HepG2 (cell line): Measurements from ENCODE around the gene P4HTM. TPM values are rescaled to one million over a fixed set of nuclear protein-coding genes. Genes with fewer than 3 reads are reported as not detected.
A peak's percentile ranks its signal among the peaks of the same experiment; 100 is the strongest.

Source experiments
- ATAC-seq: fragments of 200-7000 bp; cut with Tn5 transposase; 3 replicates; pipeline ENCODE4 v1.9.1; 2020; ENCODE audit warnings: mild to moderate bottlenecking, moderate library complexity
- BruUV-seq: library from RNA; stranded (reverse); fragments of 400-500 nt; replicated peaks from 2 replicates; lab custom pipeline; 2021; lab: Mats Ljungman, UMichigan
- CTCF ChIA-PET: fragments of 300-600 bp; formaldehyde crosslinking; extraction: SDS; loops from one replicate; lab custom pipeline; 2021; ENCODE audit warnings: low total read pairs, inconsistent platforms, low intra/inter-chr PET ratio; lab: Yijun Ruan, JAX
- POLR2A ChIA-PET: fragments of 350-600 bp; sonication (Branson Sonifier 250); formaldehyde crosslinking; loops from one replicate; lab custom pipeline; 2020; ENCODE audit warnings: antibody characterized with exemption, inconsistent platforms; lab: Yijun Ruan, JAX
- DNase-seq: peaks from one replicate; pipeline ENCODE4 v3.0.0-alpha.2; 2015; ENCODE audit warnings: low spot score
- FAIRE-seq: peaks from 3 replicates; lab custom pipeline; 2011; peaks lifted over from hg19 to GRCh38; lab: Jason Lieb, UNC
- H2AFZ ChIP-seq: one replicate; pipeline ENCODE4 v1.6.1; 2011; ENCODE audit warnings: low read length, inconsistent platforms
- H3K27ac ChIP-seq: fragments of 300-600 bp; 3 replicates; pipeline ENCODE4 v1.8.0; 2011; ENCODE audit warnings: mixed run types, mild to moderate bottlenecking, mixed read lengths, low read length, inconsistent platforms; ENCODE audit not compliant: insufficient read depth; ENCODE audit errors: extremely low read length
- H3K27me3 ChIP-seq, 2 experiments: fragments of 200-600 bp in 1 of 2; 2 replicates in 1 of 2; 3 replicates in 1 of 2; pipeline versions ENCODE4 v1.6.0 to v1.8.0; 2011; ENCODE audit warnings: low read length in 2 of 2, mild to moderate bottlenecking in 2 of 2, moderate library complexity in 2 of 2, inconsistent platforms in 1 of 2; ENCODE audit not compliant: insufficient read depth in 2 of 2, control insufficient read depth in 1 of 2
- H3K36me3 ChIP-seq, 2 experiments: fragments of 200-600 bp in 1 of 2; replicated peaks in 1 of 2; 2 replicates in 1 of 2; 3 replicates in 1 of 2; pipeline versions ENCODE4 v1.5.1 to v1.8.0; 2011; ENCODE audit warnings: low read length in 2 of 2, inconsistent platforms in 1 of 2; ENCODE audit not compliant: insufficient read depth in 2 of 2, control insufficient read depth in 1 of 2
- H3K4me1 ChIP-seq: 2 replicates; pipeline ENCODE4 v1.5.1; 2012; ENCODE audit warnings: low read length, inconsistent platforms; ENCODE audit not compliant: insufficient read depth
- H3K4me2 ChIP-seq: 2 replicates; pipeline ENCODE4 v1.6.0; 2011; ENCODE audit warnings: low read depth, low read length, inconsistent platforms
- H3K4me3 ChIP-seq, 3 experiments: fragments of 200-600 bp in 1 of 3; sonication (generic), shearing (Covaris generic) in 1 of 3; replicated peaks in 1 of 3; 2 replicates each; pipeline ENCODE4 v1.5.1; 2011 to 2016; ENCODE audit warnings: low read length in 3 of 3, inconsistent platforms in 2 of 3, low read depth in 2 of 3, mild to moderate bottlenecking in 2 of 3, control low read depth in 1 of 3, mixed read lengths in 1 of 3; ENCODE audit not compliant: insufficient read depth in 1 of 3
- H3K79me2 ChIP-seq: one replicate; pipeline ENCODE4 v1.6.1; 2011; ENCODE audit warnings: low read length, inconsistent platforms; ENCODE audit not compliant: insufficient read depth
- H3K9ac ChIP-seq: 2 replicates; pipeline ENCODE4 v1.6.0; 2011; ENCODE audit warnings: mild to moderate bottlenecking, low read depth, low read length, inconsistent platforms; ENCODE audit not compliant: insufficient read depth
- H3K9me3 ChIP-seq: 2 replicates; pipeline ENCODE4 v1.5.1; 2012; ENCODE audit warnings: mild to moderate bottlenecking, low read length
- H4K20me1 ChIP-seq: 2 replicates; pipeline ENCODE4 v1.6.0; 2011; ENCODE audit warnings: inconsistent platforms, mild to moderate bottlenecking, low read length, moderate library complexity; ENCODE audit not compliant: insufficient read depth
- ATF2 ChIP-seq: sonication (generic); formaldehyde crosslinking; IDR thresholded peaks from 2 replicates; pipeline ENCODE4 v1.4.0; 2020; ENCODE audit warnings: missing genetic modification reagents
- BORCS8-MEF2B ChIP-seq: sonication (generic); formaldehyde crosslinking; IDR thresholded peaks from 2 replicates; pipeline ENCODE4 v1.8.0; 2022; ENCODE audit warnings: mild to moderate bottlenecking, missing genetic modification reagents
- BRD4 ChIP-seq: sonication (generic); formaldehyde crosslinking; IDR thresholded peaks from 2 replicates; pipeline ENCODE4 v1.4.0; 2020; ENCODE audit warnings: missing genetic modification reagents
- CCDC6 ChIP-seq: sonication (generic); formaldehyde crosslinking; IDR thresholded peaks from 2 replicates; pipeline ENCODE4 v1.8.1; 2022; ENCODE audit warnings: mild to moderate bottlenecking, missing genetic modification reagents, moderate library complexity
- CREM ChIP-seq, 2 experiments: sonication (generic) in 1 of 2; formaldehyde crosslinking in 1 of 2; IDR thresholded peaks; 2 replicates each; pipeline versions ENCODE4 v1.4.0 to v1.6.1; 2016 to 2020; ENCODE audit warnings: antibody characterized with exemption in 1 of 2, mild to moderate bottlenecking in 1 of 2, missing genetic modification reagents in 1 of 2
- KLF11 ChIP-seq: IDR thresholded peaks from 2 replicates; pipeline ENCODE4 v1.6.1; 2016; ENCODE audit warnings: missing compliant biosample characterization
- KLF12 ChIP-seq: sonication (generic); formaldehyde crosslinking; IDR thresholded peaks from 2 replicates; pipeline ENCODE4 v1.4.0; 2020; ENCODE audit warnings: missing genetic modification reagents, borderline replicate concordance
- MED1 ChIP-seq: sonication (generic); formaldehyde crosslinking; IDR thresholded peaks from 2 replicates; pipeline ENCODE4 v1.4.0; 2020; ENCODE audit warnings: missing genetic modification reagents
- NAIF1 ChIP-seq: sonication (generic); formaldehyde crosslinking; IDR thresholded peaks from 2 replicates; pipeline ENCODE4 v1.5.0; 2020; ENCODE audit warnings: mild to moderate bottlenecking, missing genetic modification reagents, borderline replicate concordance
- SOX5 ChIP-seq: IDR thresholded peaks from 2 replicates; pipeline ENCODE4 v1.6.1; 2016; ENCODE audit warnings: borderline replicate concordance
- ZFP90 ChIP-seq: sonication (generic); formaldehyde crosslinking; IDR thresholded peaks from 2 replicates; pipeline ENCODE4 v1.8.0; 2022; ENCODE audit warnings: missing genetic modification reagents, mild to moderate bottlenecking, inconsistent platforms, borderline replicate concordance
- ZNF460 ChIP-seq: sonication (generic); formaldehyde crosslinking; IDR thresholded peaks from 2 replicates; pipeline ENCODE4 v1.5.1; 2020; ENCODE audit warnings: missing genetic modification reagents, mild to moderate bottlenecking, borderline replicate concordance
- ZNF879 ChIP-seq: sonication (generic); formaldehyde crosslinking; IDR thresholded peaks from 2 replicates; pipeline ENCODE4 v1.8.1; 2023; ENCODE audit warnings: missing genetic modification reagents
- WGBS: methylation state at CpG from one replicate; pipeline ENCODE4 v1.1.6; 2017; ENCODE audit warnings: low lambda C conversion rate; 5-methylcytosine and 5-hydroxymethylcytosine counted together
- in situ Hi-C: cut with HindIII; loops from 2 replicates; pipeline ENCODE4 v1.10.0; 2017; ENCODE audit warnings: low pct_unique_long_range_greater_than_20kb; ENCODE audit not compliant: extremely low pct_ligation_motif_present
- intact Hi-C: fragments of 100-400 bp; cut with micrococcal nuclease; formaldehyde crosslinking; loops from one replicate; pipeline ENCODE4 v1.10.0; 2022; ENCODE audit not compliant: unreplicated experiment
- polyA plus RNA-seq, 8 experiments: library from polyadenylated mRNA; depleted of rRNA in 3 of 8; stranded (reverse) in 7 of 8; unstranded in 1 of 8; fragments of >200 nt; fragmentation: Illumina TruSeq in 4 of 8; extraction: Trizol in 4 of 8; gene quantifications; 2 replicates each; pipeline versions ENCODE4 v1.2.1 to v1.2.3, GENCODE V29; 2011 to 2016; ENCODE audit warnings: low read depth in 4 of 8, missing spikeins in 1 of 8, mixed read lengths in 1 of 8; ENCODE audit not compliant: insufficient read depth in 1 of 8
- total RNA-seq, 5 experiments: library from RNA; depleted of rRNA; stranded (reverse); fragments of >200 nt; fragmentation: Illumina TruSeq; extraction: Trizol; gene quantifications; 2 replicates each; pipeline ENCODE4 v1.2.3, GENCODE V29; 2016; ENCODE audit warnings: low read depth in 1 of 5
- TF ChIP-seq, protein P1 (sequence below): sonication (generic); formaldehyde crosslinking; IDR thresholded peaks from 2 replicates; pipeline ENCODE4 v1.9.0; 2021; ENCODE audit warnings: missing genetic modification reagents, borderline replicate concordance
- TF ChIP-seq, protein P2 (sequence below): sonication (generic); formaldehyde crosslinking; IDR thresholded peaks from 2 replicates; pipeline ENCODE4 v1.4.0; 2020; ENCODE audit warnings: missing genetic modification reagents
- TF ChIP-seq, protein P3 (sequence below): IDR thresholded peaks from 2 replicates; pipeline ENCODE4 v1.6.1; 2016; ENCODE audit warnings: low read depth, control low read depth

Gene P4HTM
- total and polyA plus RNA-seq, 2 of the 13 experiments (the other 11 are each of a cell fraction or from before 2014, with no cell fraction given), result 0.01 TPM; not detected in 1

DNA sequence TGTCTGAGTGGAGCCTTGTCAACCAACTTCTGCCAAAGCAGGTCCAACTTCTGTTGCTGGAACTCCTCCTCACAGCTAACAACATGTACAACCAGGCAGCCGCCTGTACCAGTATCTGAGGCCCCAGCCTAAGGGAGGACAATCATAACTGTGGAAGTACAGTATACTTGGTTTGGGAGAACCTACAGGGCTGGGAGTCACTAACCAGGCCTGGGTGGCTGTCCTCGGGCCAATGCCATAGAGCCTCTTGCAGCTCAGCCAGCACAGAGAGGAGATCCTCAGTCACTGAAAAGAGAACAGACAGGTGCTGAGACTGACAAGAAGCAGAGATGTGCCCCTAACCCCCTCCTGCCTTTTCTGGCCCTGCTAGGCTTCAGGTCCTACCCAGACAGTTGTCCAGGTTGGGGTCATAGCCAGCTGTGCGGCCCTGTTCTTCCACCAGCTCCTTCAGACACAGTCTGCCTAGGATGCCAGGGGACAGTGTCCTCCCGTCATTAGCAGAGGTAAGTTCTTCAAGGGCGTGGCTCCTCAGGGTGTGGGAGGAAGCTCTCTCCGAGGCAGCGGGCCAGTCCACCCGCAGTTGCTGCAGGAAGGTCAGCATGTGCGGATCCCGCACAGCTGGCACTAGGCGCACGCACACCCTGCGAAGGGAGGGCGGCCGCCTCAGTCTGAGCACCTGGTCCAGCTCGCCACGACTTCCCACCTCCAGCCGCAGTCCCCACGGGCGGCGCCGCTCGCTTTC is 27.4 kb downstream of the P4HTM start:
- in situ Hi-C loops (no loop called here), intact Hi-C loops (no loop called here)
- H3K79me2 ChIP-seq, result peaks cover 20% of the 10 kb centered on the region
- peak overlapping the region; percentile 68 to 96 (median 84) for H3K4me3 ChIP-seq
- H3K9ac ChIP-seq, result peak overlapping the region; percentile 73
- no peak overlapping the region for H2AFZ ChIP-seq
- H3K27ac ChIP-seq, result peak overlapping the region; percentile 55
- peaks cover 19% of the 10 kb centered on the region; the same call in 1 of the 2 replicates for H4K20me1 ChIP-seq
- DNase-seq (no peak), ATAC-seq (peak; percentile 0), FAIRE-seq (no peak)
- BruUV-seq, result no TSS peak
- peaks cover 23% of the 10 kb centered on the region for H3K4me1 ChIP-seq
- CTCF ChIA-PET, result no interaction called here
- peak overlapping the region; percentile 89 for H3K4me2 ChIP-seq
- H3K9me3 ChIP-seq, result no peaks in the 10 kb centered on the region
- H3K36me3 ChIP-seq, result peaks cover 15 to 38% of the 10 kb centered on the region in 2 experiments
- no peaks in the 10 kb centered on the region; a peak in 1 of 5 replicates for H3K27me3 ChIP-seq
- 67% methylated on average over 1 of the region's 23 CpGs for WGBS
- POLR2A ChIA-PET, result interaction anchor here (2.0 to 11.1 kb wide), 3 partner anchors 8 to 77 kb away, joined by 10 to 280 read pairs (median 10); partner anchors contain the start of genes IMPDH2, QRICH1 and WDR6
- no peak for TF ChIP-seq KLF11 (CRISPR knock-in tag)
- TF ChIP-seq ATF2 (CRISPR knock-in tag), result no peak
- no peak for TF ChIP-seq CREM (IDR thresholded peaks at IDR 0.05)
- TF ChIP-seq CREM (CRISPR knock-in tag; IDR thresholded peaks at IDR 0.05), result no peak
- no peak for TF ChIP-seq NAIF1 (CRISPR knock-in tag)
- TF ChIP-seq KLF12, result 0 out of 2 replicates have a peak, but pooled peaks have one; percentile 26
- TF ChIP-seq, protein P1, sequence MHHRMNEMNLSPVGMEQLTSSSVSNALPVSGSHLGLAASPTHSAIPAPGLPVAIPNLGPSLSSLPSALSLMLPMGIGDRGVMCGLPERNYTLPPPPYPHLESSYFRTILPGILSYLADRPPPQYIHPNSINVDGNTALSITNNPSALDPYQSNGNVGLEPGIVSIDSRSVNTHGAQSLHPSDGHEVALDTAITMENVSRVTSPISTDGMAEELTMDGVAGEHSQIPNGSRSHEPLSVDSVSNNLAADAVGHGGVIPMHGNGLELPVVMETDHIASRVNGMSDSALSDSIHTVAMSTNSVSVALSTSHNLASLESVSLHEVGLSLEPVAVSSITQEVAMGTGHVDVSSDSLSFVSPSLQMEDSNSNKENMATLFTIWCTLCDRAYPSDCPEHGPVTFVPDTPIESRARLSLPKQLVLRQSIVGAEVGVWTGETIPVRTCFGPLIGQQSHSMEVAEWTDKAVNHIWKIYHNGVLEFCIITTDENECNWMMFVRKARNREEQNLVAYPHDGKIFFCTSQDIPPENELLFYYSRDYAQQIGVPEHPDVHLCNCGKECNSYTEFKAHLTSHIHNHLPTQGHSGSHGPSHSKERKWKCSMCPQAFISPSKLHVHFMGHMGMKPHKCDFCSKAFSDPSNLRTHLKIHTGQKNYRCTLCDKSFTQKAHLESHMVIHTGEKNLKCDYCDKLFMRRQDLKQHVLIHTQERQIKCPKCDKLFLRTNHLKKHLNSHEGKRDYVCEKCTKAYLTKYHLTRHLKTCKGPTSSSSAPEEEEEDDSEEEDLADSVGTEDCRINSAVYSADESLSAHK (CRISPR knock-in tag), result no peak
- TF ChIP-seq BORCS8-MEF2B, result no peak
- 0 out of 2 replicates have a peak, but pooled peaks have one; percentile 10 for TF ChIP-seq ZFP90 (CRISPR knock-in tag)
- TF ChIP-seq, protein P2, sequence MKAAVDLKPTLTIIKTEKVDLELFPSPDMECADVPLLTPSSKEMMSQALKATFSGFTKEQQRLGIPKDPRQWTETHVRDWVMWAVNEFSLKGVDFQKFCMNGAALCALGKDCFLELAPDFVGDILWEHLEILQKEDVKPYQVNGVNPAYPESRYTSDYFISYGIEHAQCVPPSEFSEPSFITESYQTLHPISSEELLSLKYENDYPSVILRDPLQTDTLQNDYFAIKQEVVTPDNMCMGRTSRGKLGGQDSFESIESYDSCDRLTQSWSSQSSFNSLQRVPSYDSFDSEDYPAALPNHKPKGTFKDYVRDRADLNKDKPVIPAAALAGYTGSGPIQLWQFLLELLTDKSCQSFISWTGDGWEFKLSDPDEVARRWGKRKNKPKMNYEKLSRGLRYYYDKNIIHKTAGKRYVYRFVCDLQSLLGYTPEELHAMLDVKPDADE (CRISPR knock-in tag), result no peak
- TF ChIP-seq, protein P3, sequence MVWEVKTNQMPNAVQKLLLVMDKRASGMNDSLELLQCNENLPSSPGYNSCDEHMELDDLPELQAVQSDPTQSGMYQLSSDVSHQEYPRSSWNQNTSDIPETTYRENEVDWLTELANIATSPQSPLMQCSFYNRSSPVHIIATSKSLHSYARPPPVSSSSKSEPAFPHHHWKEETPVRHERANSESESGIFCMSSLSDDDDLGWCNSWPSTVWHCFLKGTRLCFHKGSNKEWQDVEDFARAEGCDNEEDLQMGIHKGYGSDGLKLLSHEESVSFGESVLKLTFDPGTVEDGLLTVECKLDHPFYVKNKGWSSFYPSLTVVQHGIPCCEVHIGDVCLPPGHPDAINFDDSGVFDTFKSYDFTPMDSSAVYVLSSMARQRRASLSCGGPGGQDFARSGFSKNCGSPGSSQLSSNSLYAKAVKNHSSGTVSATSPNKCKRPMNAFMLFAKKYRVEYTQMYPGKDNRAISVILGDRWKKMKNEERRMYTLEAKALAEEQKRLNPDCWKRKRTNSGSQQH (CRISPR knock-in tag), result no peak
- TF ChIP-seq SOX5 (CRISPR knock-in tag), result no peak
- TF ChIP-seq ZNF879 (CRISPR knock-in tag), result no peak
- 0 out of 2 replicates have a peak, but pooled peaks have one; percentile 17 for TF ChIP-seq MED1 (CRISPR knock-in tag)
- no peak for TF ChIP-seq CCDC6 (CRISPR knock-in tag)
- 0 out of 2 replicates have a peak, but pooled peaks have one; percentile 29 for TF ChIP-seq BRD4
- no peak for TF ChIP-seq ZNF460 (CRISPR knock-in tag)
